ENCODE data around the gene BRINP1.

Gene BRINP1

DNA sequence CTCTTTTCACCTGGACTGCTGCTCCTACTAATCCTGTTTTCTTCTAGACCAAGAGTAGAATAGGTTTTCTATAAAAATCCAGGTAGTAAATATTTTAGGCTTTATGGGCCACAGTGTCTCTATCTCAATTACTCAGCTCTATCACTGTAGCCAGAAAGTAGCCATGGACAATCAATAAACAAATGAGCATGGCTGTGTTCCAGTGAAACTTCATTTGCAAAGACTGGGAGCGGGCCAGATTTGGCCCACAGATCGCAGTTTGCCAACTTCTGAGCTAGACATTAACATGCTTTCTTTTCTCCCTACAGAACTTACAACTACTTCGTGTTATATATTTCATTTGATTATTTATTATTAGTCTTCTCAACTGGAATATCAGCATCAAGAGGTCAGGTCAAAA lies 30.2 kb downstream of the BRINP1 start:
- DNase-seq (ENCODE audit: low read depth in 3 of 3) = no peak

DNA sequence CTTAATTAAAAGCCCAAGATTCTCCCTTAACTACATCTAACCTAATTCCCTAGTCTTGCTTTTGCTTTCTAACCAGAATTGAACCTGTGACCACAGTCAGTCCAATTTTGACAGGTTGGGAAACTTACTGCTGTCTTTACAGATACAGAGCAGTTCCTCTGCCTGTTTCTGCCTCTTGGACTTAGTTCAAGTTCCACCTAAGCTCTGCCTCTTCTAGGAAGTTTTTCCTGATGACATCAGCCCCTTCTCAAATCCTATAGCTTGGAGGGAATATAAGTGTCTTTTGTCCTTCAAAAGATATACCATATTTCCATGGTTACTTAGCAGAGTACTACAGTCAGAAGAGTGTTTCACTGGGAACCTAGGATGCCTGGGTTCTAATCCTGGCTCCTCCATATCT lies 31.7 kb downstream of the BRINP1 start:
- no peak for DNase-seq (ENCODE audit: low read depth in 3 of 3)

DNA sequence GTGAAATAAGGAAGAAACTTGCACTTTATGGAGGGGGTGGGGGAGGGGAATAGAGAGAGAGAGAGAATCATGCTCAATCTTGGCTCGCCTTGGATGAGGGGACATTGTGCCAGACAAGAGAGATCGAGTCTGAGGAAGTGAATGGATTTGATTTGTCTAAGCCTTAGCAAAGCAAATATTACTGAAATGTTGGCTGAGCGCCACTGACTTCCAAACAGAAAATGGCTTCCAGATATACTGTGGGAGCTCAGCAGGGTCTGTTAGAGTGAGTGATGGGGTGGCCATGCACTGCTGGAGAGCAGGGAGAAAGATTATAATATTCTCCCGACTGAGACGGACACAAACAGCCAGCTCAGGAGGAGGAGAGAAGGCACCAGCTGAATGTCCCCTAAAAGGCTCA lies 34.5 kb downstream of the BRINP1 start:
- no peak for DNase-seq (ENCODE audit: low read depth in 3 of 3)

GRCh38 chr9:119333507-119334229 lies 35.6 kb downstream of the BRINP1 start:
- no peak for DNase-seq (ENCODE audit: low read depth in 3 of 3)

- no peak for DNase-seq (ENCODE audit: low read depth in 3 of 3)
Observed at GRCh38 chr9:119332522-119332921, 36.7 kb downstream of the BRINP1 start.

GRCh38 chr9:119322184-119322583 lies 47.1 kb downstream of the BRINP1 start:
- DNase-seq (ENCODE audit: low read depth in 3 of 3) = no peak

- DNase-seq (ENCODE audit: low read depth in 3 of 3) = no peak
Observed at GRCh38 chr9:119318371-119318770, 50.9 kb downstream of the BRINP1 start.

DNA sequence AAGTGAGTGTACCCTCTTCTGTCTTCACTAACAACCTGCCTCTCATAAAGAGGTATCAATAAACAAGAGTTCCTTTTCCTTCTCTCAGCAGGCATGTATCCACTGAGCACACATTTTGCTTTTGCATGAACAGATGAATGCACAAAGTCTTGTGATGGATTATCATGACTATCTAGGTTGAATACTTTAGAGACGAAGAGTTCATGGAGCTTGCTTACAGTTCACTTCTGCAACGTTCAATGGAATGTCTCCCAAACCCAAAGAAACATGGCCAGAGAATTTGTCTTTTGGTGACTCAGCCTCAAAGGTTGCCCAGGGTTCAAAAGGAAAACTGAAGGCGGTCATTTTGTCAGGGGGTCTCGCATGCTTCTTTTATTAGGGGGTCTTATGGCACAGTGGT lies 55.4 kb downstream of the BRINP1 start:
- DNase-seq (ENCODE audit: low read depth in 3 of 3) = no peak

GRCh38 chr9:119310741-119311140 lies 58.5 kb downstream of the BRINP1 start:
- DNase-seq (ENCODE audit: low read depth in 3 of 3) = no peak

DNA sequence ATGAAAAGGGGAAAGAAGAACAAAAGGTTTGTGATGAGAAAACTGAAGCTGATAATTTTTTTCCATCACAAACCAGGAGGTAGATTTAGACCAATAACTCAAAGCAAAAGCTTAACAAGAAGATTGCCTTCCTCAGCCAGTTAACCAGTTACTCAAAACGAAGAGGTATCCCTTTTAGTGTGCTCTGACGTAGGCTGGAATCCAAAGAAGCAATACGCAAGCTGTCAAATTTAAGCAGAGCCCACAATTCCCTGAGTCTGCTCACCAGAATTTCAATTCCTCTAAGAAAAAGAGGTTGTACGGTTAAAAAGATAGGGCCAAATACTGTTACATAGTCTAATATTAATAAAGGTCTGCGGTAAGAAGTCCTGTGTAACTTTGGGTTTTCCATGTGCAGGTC lies 61.8 kb downstream of the BRINP1 start:
- DNase-seq (ENCODE audit: low read depth in 3 of 3) = no peak

DNA sequence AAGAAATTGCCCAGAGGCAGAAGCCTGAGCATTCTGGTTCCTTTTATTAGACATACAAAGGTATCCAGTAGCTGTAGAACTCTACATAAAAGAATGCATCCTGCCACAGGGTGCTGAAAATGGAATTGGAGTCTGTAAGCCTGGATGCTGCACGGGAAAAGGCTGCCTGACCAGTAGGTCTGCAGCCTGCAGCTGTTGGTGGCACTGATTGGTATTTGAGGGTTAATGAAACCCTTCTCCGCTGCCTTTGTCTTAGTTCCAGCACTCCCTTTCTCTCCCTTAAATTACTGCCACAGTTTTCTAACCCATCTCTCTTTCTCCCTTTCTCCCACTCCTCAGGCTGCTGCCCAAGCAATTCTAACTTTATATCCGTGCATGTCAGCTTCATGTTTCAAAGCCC lies 64.7 kb downstream of the BRINP1 start:
- no peak for DNase-seq (ENCODE audit: low read depth in 3 of 3)

GRCh38 chr9:119302988-119303698 lies 66.1 kb downstream of the BRINP1 start:
- DNase-seq (ENCODE audit: low read depth in 3 of 3) = no peak

GRCh38 chr9:119298076-119298853 lies 71.0 kb downstream of the BRINP1 start:
- no peak for DNase-seq (ENCODE audit: low read depth in 3 of 3)

DNA sequence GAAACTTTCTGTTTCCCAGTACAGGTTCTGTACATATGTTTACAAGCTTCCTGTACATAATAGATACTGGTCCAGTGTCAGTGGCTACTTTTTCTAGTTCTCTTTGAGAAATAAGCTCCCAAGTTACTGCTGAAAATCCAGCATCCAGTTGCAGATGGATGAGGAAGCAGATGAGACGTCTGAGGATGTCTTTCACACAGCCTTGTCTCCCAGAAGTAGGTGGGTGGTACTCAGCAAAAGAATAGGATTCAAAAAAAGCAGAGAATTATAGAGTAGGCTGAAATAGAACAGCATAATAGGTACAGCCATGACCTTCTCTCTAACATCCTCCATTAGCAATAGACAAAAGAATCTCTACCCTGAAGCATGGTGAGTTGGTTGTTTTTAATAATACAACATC lies 77.7 kb downstream of the BRINP1 start:
- DNase-seq (ENCODE audit: low read depth in 3 of 3) = no peak

DNA sequence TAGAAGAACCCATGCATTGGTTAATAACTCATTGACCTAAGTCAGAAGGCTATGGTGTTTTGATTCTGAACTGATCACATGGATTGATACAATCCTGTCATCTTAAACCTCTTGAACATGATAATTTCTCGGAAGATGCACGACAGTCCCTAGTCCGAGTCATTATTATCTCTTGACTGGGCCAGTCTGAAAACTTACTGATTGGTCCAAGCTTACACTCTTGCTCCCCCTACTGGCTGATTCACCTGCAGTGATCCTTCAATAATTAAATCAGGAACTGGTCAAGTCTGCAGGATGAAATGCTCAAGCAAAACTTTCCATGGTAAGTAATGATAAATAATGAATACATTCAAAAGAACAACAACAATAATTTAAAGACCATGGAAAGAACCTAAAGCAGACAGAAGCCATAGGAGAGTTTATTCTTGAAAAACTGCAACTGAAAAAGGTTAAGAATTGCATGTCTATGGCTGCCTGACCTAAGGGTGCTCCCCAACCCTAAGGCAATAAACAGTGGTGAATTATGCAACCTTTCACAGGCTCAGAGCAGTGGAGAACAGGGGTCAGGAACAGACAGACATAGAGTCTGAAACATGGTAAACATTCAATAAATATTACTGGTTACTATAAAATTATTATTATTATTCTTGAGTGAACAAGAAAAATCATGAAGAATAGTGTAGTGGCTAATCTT lies 79.3 kb downstream of the BRINP1 start:
- no peak for DNase-seq (ENCODE audit: low read depth in 3 of 3)

DNA sequence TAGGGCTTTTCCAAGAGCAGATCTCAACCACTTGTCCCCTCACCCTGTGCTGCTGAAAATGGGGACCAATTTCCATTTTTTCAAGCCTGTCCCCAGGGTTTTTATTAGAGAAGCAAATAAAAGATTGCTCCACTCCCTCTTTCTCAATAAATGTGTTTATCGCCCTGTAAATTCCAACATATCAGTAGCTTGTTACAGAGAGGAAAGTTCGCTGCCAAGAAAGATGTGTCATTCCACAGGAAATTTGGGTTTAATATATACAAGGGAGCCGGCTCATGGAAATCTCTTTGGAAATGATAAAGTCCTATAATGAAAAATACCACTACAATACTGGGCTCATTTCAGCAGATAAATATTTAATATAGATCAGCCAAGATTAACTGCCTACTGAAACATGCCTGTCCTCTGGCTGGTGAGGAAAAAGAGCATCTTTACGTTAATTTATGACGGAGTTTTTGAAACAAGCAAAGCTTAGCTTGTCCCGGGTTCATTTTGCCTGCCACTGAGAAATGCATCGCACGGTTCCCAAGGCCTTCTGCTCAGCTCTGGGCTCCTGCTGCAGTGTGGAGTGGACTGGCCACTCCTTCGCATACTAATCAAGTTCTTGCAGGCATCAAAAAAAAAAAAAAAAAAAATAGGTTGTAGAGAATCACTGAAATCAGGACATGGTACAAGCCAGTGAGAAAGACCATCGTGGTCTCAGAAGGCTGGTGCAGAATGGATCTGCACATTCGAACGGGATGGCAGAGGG lies 84.5 kb downstream of the BRINP1 start:
- DNase-seq (ENCODE audit: low read depth in 3 of 3) = no peak

DNA sequence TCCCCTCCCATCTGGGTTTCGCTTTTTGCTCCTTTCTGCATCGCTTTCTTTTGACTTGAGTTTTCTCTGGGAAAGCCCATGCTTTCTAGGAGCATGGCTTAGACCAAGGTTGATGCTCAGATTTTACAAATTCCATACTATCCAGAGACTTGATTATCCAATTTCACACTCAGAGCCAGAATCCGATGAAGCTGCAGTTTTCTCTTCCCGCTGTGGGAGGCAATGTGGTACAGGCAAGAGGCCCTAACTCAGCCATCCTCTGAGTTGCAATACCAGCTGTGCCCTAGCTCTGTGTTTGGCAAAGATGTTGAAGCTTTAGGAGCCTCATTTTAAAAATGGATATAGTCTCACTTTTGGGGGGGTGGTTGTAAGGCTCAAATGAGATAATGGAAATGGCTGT lies 85.1 kb downstream of the BRINP1 start:
- DNase-seq (ENCODE audit: low read depth in 3 of 3) = no peak

GRCh38 chr9:119283078-119283794 lies 86.0 kb downstream of the BRINP1 start:
- DNase-seq (ENCODE audit: low read depth in 3 of 3) = no peak

DNA sequence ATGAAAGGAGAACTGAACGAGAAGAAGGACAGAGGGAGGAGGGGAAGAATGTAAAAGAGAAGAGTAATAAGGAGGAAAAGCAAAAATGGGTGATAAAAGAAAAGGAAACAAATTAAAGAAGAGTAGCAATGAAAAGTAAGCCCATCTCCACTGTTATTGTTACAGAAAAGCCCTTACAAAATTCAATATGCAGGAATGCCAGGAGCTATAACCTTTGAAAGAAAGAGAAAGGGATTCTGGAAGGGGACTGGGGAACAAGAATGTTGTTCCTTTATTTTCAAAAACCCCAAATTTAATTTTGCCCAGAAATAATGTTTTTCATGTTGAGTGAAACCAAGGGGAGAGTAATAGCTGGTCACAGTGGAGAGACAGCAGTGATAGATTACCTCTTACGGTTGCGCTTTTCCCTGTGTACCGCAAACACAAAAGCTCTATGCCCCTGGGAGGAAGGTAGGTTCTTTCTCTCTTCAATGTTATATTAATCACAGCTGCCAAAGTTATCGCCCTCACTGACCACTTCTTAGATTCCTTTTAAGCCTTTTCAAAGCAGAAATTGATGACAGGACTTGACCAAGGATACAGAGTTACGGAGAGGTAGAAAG lies 86.7 kb downstream of the BRINP1 start:
- DNase-seq (ENCODE audit: low read depth in 3 of 3) = no peak

- no peak for DNase-seq (ENCODE audit: low read depth in 3 of 3)
Observed at GRCh38 chr9:119280740-119281485, 88.3 kb downstream of the BRINP1 start.

Measured in stimulated activated CD4-positive, alpha-beta T cell treated with anti-CD3 and anti-CD28 coated beads, TNF-alpha, amount 100 ng/mL, for 24 hours (primary cell).